ENCODE data around the gene COL15A1.

The COL15A1 gene

DNA sequence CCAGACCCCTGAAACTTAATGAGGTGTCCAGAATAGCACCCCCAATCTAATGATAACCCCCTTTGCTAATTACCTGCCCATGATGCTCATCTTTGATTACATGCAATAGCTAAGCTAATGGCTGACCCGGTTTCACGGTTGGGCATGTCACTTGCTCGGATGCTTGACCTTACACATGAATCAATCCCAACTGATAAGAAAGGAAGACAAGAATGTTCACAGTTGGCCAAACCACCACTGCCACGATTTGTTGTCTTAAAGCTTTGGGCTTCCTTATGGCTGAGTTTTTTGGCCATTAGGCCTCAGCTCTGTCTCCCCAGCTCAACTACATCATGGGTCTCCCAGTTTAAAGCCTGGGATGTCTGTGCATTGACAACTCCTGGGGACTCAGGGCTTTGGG is 108.1 kb downstream of the COL15A1 start:
- no peaks in the 10 kb centered on the region for H3K36me3 ChIP-seq (ENCODE audit: control insufficient read depth, low read length)
- no peaks in the 10 kb centered on the region for H3K79me2 ChIP-seq (ENCODE audit: control insufficient read depth, low read length)
- peaks cover under 1% of the 10 kb centered on the region for H3K4me1 ChIP-seq (ENCODE audit: control insufficient read depth, low read length)
- no peaks in the 10 kb centered on the region for H3K27me3 ChIP-seq (ENCODE audit: control insufficient read depth, low read length)
- no peak for TF ChIP-seq EZH2phosphoT487 (IDR thresholded peaks at IDR 0.05; ENCODE audit: borderline replicate concordance, low read length)
- TF ChIP-seq, protein P1, sequence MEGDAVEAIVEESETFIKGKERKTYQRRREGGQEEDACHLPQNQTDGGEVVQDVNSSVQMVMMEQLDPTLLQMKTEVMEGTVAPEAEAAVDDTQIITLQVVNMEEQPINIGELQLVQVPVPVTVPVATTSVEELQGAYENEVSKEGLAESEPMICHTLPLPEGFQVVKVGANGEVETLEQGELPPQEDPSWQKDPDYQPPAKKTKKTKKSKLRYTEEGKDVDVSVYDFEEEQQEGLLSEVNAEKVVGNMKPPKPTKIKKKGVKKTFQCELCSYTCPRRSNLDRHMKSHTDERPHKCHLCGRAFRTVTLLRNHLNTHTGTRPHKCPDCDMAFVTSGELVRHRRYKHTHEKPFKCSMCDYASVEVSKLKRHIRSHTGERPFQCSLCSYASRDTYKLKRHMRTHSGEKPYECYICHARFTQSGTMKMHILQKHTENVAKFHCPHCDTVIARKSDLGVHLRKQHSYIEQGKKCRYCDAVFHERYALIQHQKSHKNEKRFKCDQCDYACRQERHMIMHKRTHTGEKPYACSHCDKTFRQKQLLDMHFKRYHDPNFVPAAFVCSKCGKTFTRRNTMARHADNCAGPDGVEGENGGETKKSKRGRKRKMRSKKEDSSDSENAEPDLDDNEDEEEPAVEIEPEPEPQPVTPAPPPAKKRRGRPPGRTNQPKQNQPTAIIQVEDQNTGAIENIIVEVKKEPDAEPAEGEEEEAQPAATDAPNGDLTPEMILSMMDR (IDR thresholded peaks at IDR 0.05; ENCODE audit: low read depth, low read length, poor library complexity, severe bottlenecking) = no peak
- H3K4me2 ChIP-seq (ENCODE audit: low read length) = no peak overlapping the region
- H3K9me3 ChIP-seq (ENCODE audit: control insufficient read depth, insufficient read depth, low read length) = no peaks in the 10 kb centered on the region
- no peak overlapping the region for H3K27ac ChIP-seq (ENCODE audit: low read depth, low read length)
- no peaks in the 10 kb centered on the region for H3F3A ChIP-seq (ENCODE audit: control insufficient read depth, insufficient read depth)
- H4K20me1 ChIP-seq (ENCODE audit: control insufficient read depth, insufficient read depth, low read depth, low read length) = no peaks in the 10 kb centered on the region
- no peak overlapping the region for H3K4me3 ChIP-seq (ENCODE audit: low read length)
- no peaks in the 10 kb centered on the region for H3K9me2 ChIP-seq (replicated peaks; ENCODE audit: control insufficient read depth, low read length)

DNA sequence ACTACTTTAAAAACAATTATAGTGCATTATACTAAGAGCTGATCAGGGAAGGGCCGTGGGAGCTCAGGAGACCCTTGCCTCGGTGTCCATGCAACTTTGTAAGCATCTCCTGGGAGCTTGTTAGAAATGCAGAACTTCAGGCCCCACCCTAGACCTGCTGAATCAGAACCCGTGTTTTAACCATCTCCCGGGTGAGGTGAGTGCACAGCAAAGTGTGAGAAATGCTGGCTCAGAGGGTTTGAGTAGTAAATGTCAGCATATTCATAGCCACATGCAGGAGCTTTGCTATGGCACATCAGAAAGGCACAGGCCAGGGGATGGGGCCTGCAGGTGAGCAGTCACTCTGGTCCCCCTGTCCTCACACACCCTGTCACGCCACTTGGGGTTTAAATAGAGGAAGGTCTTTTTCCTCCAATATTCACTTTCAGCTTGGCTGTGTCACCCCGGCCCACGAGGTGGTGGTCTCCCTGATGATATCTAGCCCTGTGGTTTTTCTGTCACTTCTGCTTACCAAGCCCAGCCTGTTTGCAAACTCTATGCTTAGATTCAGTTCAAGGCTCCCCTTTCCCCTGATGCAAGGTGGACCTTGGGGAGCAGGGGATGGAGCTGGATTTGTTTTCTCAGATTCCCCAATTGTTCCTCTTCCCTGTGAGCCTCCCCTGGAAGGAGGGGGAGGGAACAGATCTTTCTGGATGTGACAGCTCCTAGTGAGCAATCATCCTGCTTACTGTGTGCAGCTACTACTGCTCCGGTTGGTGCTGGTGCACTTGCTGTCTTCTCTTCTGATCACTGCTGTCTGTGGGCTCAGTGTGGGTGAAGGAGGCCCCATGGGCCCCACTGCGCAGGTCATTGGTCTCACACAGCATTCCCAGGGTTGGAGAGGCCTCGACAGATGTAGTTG is 109.4 kb downstream of the COL15A1 start:
- no peaks in the 10 kb centered on the region for H4K20me1 ChIP-seq (ENCODE audit: control insufficient read depth, insufficient read depth, low read depth, low read length)
- TF ChIP-seq, protein P1 (IDR thresholded peaks at IDR 0.05; ENCODE audit: low read depth, low read length, poor library complexity, severe bottlenecking) = no peak
- no peak for TF ChIP-seq EZH2phosphoT487 (IDR thresholded peaks at IDR 0.05; ENCODE audit: borderline replicate concordance, low read length)
- no peak overlapping the region for H3K4me3 ChIP-seq (ENCODE audit: low read length)
- H3K79me2 ChIP-seq (ENCODE audit: control insufficient read depth, low read length) = no peaks in the 10 kb centered on the region
- H3K36me3 ChIP-seq (ENCODE audit: control insufficient read depth, low read length) = no peaks in the 10 kb centered on the region
- no peak overlapping the region for H3K27ac ChIP-seq (ENCODE audit: low read depth, low read length)
- no peaks in the 10 kb centered on the region for H3K27me3 ChIP-seq (ENCODE audit: control insufficient read depth, low read length)
- H3K4me2 ChIP-seq (ENCODE audit: low read length) = no peak overlapping the region
- no peaks in the 10 kb centered on the region for H3K9me3 ChIP-seq (ENCODE audit: control insufficient read depth, insufficient read depth, low read length)
- H3K4me1 ChIP-seq (ENCODE audit: control insufficient read depth, low read length) = peaks cover 13% of the 10 kb centered on the region
- no peaks in the 10 kb centered on the region for H3K9me2 ChIP-seq (replicated peaks; ENCODE audit: control insufficient read depth, low read length)
- no peaks in the 10 kb centered on the region for H3F3A ChIP-seq (ENCODE audit: control insufficient read depth, insufficient read depth)

DNA sequence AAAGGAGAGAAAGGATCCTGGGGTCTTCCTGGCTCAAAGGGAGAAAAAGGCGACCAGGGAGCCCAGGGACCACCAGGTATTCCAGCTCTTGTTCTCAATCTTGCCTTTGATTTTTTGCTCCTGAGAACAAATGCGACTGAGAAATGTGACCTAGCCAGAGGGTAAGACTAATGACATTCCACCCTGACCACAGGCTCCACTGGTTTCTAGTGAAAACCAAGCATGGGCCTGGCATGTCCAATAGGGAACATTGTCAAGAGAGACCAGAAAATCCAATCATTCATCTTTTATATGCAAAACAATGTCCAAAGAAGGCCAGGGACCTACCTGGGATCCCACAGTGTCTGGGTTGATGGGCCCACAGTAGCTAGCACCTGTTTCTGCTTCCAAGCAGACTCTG is 110.9 kb downstream of the COL15A1 start:
- no peak overlapping the region for H3K4me2 ChIP-seq (ENCODE audit: low read length)
- no peaks in the 10 kb centered on the region for H3K9me2 ChIP-seq (replicated peaks; ENCODE audit: control insufficient read depth, low read length)
- H3K27ac ChIP-seq (ENCODE audit: low read depth, low read length) = no peak overlapping the region
- H3K36me3 ChIP-seq (ENCODE audit: control insufficient read depth, low read length) = no peaks in the 10 kb centered on the region
- H3K4me1 ChIP-seq (ENCODE audit: control insufficient read depth, low read length) = peaks cover 28% of the 10 kb centered on the region
- no peak overlapping the region for H3K4me3 ChIP-seq (ENCODE audit: low read length)
- H3F3A ChIP-seq (ENCODE audit: control insufficient read depth, insufficient read depth) = no peaks in the 10 kb centered on the region
- no peaks in the 10 kb centered on the region for H3K27me3 ChIP-seq (ENCODE audit: control insufficient read depth, low read length)
- no peaks in the 10 kb centered on the region for H3K79me2 ChIP-seq (ENCODE audit: control insufficient read depth, low read length)
- H4K20me1 ChIP-seq (ENCODE audit: control insufficient read depth, insufficient read depth, low read depth, low read length) = no peaks in the 10 kb centered on the region
- TF ChIP-seq, protein P1 (IDR thresholded peaks at IDR 0.05; ENCODE audit: low read depth, low read length, poor library complexity, severe bottlenecking) = no peak
- no peak for TF ChIP-seq EZH2phosphoT487 (IDR thresholded peaks at IDR 0.05; ENCODE audit: borderline replicate concordance, low read length)
- no peaks in the 10 kb centered on the region for H3K9me3 ChIP-seq (ENCODE audit: control insufficient read depth, insufficient read depth, low read length)
